ENCODE data around the gene ALDH3A2.

- TF ChIP-seq CTCF (IDR thresholded peaks at IDR 0.05), result no peak
- no peak for TF ChIP-seq EZH2 (IDR thresholded peaks at IDR 0.05)
- peak; percentile 11 for TF ChIP-seq EZH2phosphoT487 (IDR thresholded peaks at IDR 0.05)
Measured at GRCh38 chr17:19647697-19648474, 665 bp upstream of the ALDH3A2 start.

All from neural progenitor cell (in vitro differentiated cells).